ENCODE data around the gene AKAP7. TPM values are rescaled to one million over a fixed set of nuclear protein-coding genes. Genes with fewer than 3 reads are reported as not detected.
"Not testable (repeated sequence)": the region's sequence is repeated elsewhere in the genome, so short reads cannot be mapped to it uniquely, and the experiment has no call there.

Gene AKAP7
- total RNA-seq, 1 donor from 2014 or later, result 3.2 TPM

GRCh38 chr6:131321589-131321988, 186.3 kb downstream of the AKAP7 start:
- Mint-ChIP-seq H3K4me1 (peaks cover 2% of the 10 kb centered on the region), H3K36me3 (ENCODE audit: low read depth) (peaks cover 4% of the 10 kb centered on the region), H3K27me3 (no peaks in the 10 kb centered on the region), H3K27ac (no peak overlapping the region), H3K4me3 (no peak overlapping the region), H3K9me3 (peaks cover 2% of the 10 kb centered on the region)
- intact Hi-C loops (cut with micrococcal nuclease), result no loop called here
- DNase-seq, result no peak

- Mint-ChIP-seq H3K4me1 (no peaks in the 10 kb centered on the region), H3K27ac (no peak overlapping the region), H3K27me3 (no peaks in the 10 kb centered on the region), H3K4me3 (no peak overlapping the region), H3K9me3 (no peaks in the 10 kb centered on the region), H3K36me3 (ENCODE audit: low read depth) (no peaks in the 10 kb centered on the region)
- intact Hi-C loops (cut with micrococcal nuclease), result no loop called here
- DNase-seq, result no peak
Measured at GRCh38 chr6:131322125-131322524, 186.9 kb downstream of the AKAP7 start.

- H3K9me3 Mint-ChIP-seq; intact Hi-C loops (cut with micrococcal nuclease); H3K4me3 Mint-ChIP-seq; DNase-seq; H3K36me3 Mint-ChIP-seq (ENCODE audit: low read depth); H3K4me1 Mint-ChIP-seq; H3K27ac Mint-ChIP-seq; H3K27me3 Mint-ChIP-seq: not testable (repeated sequence)
Measured at GRCh38 chr6:131325669-131326068, 190.4 kb downstream of the AKAP7 start.

- H3K36me3 Mint-ChIP-seq (ENCODE audit: low read depth); H3K27me3 Mint-ChIP-seq; H3K4me3 Mint-ChIP-seq; H3K4me1 Mint-ChIP-seq; H3K27ac Mint-ChIP-seq; H3K9me3 Mint-ChIP-seq; intact Hi-C loops (cut with micrococcal nuclease); DNase-seq: not testable (repeated sequence)
Measured at GRCh38 chr6:131328727-131329126, 193.5 kb downstream of the AKAP7 start.

GRCh38 chr6:131331151-131331550, 195.9 kb downstream of the AKAP7 start:
- no peaks in the 10 kb centered on the region for H3K4me1 Mint-ChIP-seq
- peak; percentile 20 for DNase-seq
- intact Hi-C loops (cut with micrococcal nuclease), result no loop called here
- H3K36me3 Mint-ChIP-seq (ENCODE audit: low read depth), result no peaks in the 10 kb centered on the region
- no peaks in the 10 kb centered on the region for H3K27me3 Mint-ChIP-seq
- H3K9me3 Mint-ChIP-seq, result no peaks in the 10 kb centered on the region
- H3K27ac Mint-ChIP-seq, result no peak overlapping the region
- no peak overlapping the region for H3K4me3 Mint-ChIP-seq

GRCh38 chr6:131331873-131332781, 196.9 kb downstream of the AKAP7 start:
- Mint-ChIP-seq H3K27ac (no peak overlapping the region), H3K9me3 (no peaks in the 10 kb centered on the region), H3K4me1 (no peaks in the 10 kb centered on the region), H3K4me3 (no peak overlapping the region), H3K36me3 (ENCODE audit: low read depth) (no peaks in the 10 kb centered on the region), H3K27me3 (no peaks in the 10 kb centered on the region)
- DNase-seq, result peak; percentile 18
- intact Hi-C loops (cut with micrococcal nuclease), result no loop called here

Other genes with a start within 250 kb of the AKAP7 start
- 15.4 and 16.5 TPM in 2 replicates for gene EPB41L2, start 72.2 kb upstream of the AKAP7 start, total RNA-seq

Data from activated CD4-positive, alpha-beta T cell treated with anti-CD3 and anti-CD28 coated beads, Interleukin-2, amount 10 ng/mL, durations not matched to agents 24 days and 14 days (primary cell).